Dermis microvascular lymphatic vessel endothelial cell (primary cell): ENCODE measurements around the gene TRMT61A. TPM values are rescaled to one million over a fixed set of nuclear protein-coding genes. Genes with fewer than 3 reads are reported as not detected.

ENCODE experiments used
- DNase-seq, 2 donors: peaks; one replicate each; pipeline versions ENCODE4 v3.0.0 to v3.0.0-alpha.2; 2010; ENCODE audit warnings: low read depth in 2 of 2
- total RNA-seq: library from RNA; depleted of rRNA; stranded (reverse); fragments of >200 nt; gene quantifications from 2 replicates; pipeline ENCODE4 v1.2.1, GENCODE V29; 2014

The TRMT61A gene
- total RNA-seq, 1 donor from 2014 or later, result 3.7 TPM

GRCh38 chr14:103562429-103563225 lies 33.6 kb downstream of the TRMT61A start, which contains the start of the genes BAG5 and COA8:
TSS of gene BAG5 (minus strand) at chr14:103562657. CDS start at chr14:103561164, 1,493 bp downstream.
TSS of gene COA8 (plus strand) at chr14:103562960. CDS start at chr14:103563002, 42 bp downstream.
- peak; percentile 60 to 86 for DNase-seq

- no peak for DNase-seq
Observed at GRCh38 chr14:103563226-103563620, 34.2 kb downstream of the TRMT61A start.

GRCh38 chr14:103563844-103564505 lies 35.0 kb downstream of the TRMT61A start:
- DNase-seq, result no peak

GRCh38 chr14:103568952-103569351 lies 40.0 kb downstream of the TRMT61A start:
- peak in 1 of 2 donors; percentile 48 for DNase-seq

GRCh38 chr14:103569408-103569807 lies 40.4 kb downstream of the TRMT61A start:
- no peak for DNase-seq

GRCh38 chr14:103574104-103574503 lies 45.1 kb downstream of the TRMT61A start:
- no peak for DNase-seq

GRCh38 chr14:103574707-103575285 lies 45.8 kb downstream of the TRMT61A start:
- no peak for DNase-seq

- peak; percentile 88 to 96 for DNase-seq
Observed at GRCh38 chr14:103576371-103577024, 47.5 kb downstream of the TRMT61A start.

- no peak for DNase-seq
Observed at GRCh38 chr14:103578401-103579075, 49.5 kb downstream of the TRMT61A start.

- no peak for DNase-seq
Observed at GRCh38 chr14:103581206-103581605, 52.2 kb downstream of the TRMT61A start.

- no peak for DNase-seq
Observed at GRCh38 chr14:103581954-103582703, 53.1 kb downstream of the TRMT61A start.

GRCh38 chr14:103584326-103584915 lies 55.4 kb downstream of the TRMT61A start:
- peak; percentile 79 to 86 for DNase-seq

Other genes with a start within 250 kb of the TRMT61A start
- gene EIF5, start 195.0 kb upstream of the TRMT61A start, total RNA-seq, result 78.9 and 79.6 TPM in 2 replicates
- 40.4 and 49.2 TPM in 2 replicates for gene MARK3, start 143.8 kb upstream of the TRMT61A start, total RNA-seq
- gene CKB, start 6.4 kb upstream of the TRMT61A start, total RNA-seq, result 3.0 and 4.0 TPM in 2 replicates
- 26.8 and 27.8 TPM in 2 replicates for gene BAG5, start 33.5 kb downstream of the TRMT61A start, total RNA-seq
- 14.3 and 24.0 TPM in 2 replicates for gene COA8, start 33.8 kb downstream of the TRMT61A start, total RNA-seq
- gene KLC1, start 100.0 kb downstream of the TRMT61A start, total RNA-seq, result 114 and 162 TPM in 2 replicates
- gene XRCC3, start 186.3 kb downstream of the TRMT61A start, total RNA-seq, result 10.0 and 11.0 TPM in 2 replicates
- gene ZFYVE21, start 186.6 kb downstream of the TRMT61A start, total RNA-seq, result 58.0 and 101 TPM in 2 replicates